VCaP (cell line): ENCODE data around the gene ITGAX.

Experiments
- H3K27ac ChIP-seq: fragments of 450-650 bp; 2 replicates; pipeline ENCODE4 v1.5.1; 2017
- CTCF ChIP-seq: fragments of 450-650 bp; conservative IDR thresholded peaks from 2 replicates; pipeline ENCODE4 v1.5.1; 2017; ENCODE audit warnings: mild to moderate bottlenecking, moderate library complexity

The ITGAX gene

GRCh38 chr16:31357324-31358109, 2.5 kb downstream of the ITGAX start:
- no peak for TF ChIP-seq CTCF
- H3K27ac ChIP-seq, result no peak overlapping the region

DNA sequence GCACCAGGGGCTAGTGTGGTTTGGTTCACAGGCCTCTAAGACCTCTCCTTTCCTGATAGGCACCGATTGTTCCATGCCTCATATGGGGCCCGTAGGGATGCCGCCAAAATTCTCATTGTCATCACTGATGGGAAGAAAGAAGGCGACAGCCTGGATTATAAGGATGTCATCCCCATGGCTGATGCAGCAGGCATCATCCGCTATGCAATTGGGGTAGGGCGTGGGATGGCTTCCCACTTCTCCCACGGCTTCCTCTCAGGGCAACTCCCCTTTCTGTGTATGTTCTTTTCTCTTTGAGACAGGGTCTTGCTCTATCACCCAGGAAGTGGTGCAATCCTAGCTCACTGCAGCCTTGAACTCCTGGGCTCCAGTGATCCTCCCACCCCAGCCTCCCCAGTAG, 5.3 kb downstream of the ITGAX start:
- TF ChIP-seq CTCF, result no peak
- H3K27ac ChIP-seq, result no peak overlapping the region

DNA sequence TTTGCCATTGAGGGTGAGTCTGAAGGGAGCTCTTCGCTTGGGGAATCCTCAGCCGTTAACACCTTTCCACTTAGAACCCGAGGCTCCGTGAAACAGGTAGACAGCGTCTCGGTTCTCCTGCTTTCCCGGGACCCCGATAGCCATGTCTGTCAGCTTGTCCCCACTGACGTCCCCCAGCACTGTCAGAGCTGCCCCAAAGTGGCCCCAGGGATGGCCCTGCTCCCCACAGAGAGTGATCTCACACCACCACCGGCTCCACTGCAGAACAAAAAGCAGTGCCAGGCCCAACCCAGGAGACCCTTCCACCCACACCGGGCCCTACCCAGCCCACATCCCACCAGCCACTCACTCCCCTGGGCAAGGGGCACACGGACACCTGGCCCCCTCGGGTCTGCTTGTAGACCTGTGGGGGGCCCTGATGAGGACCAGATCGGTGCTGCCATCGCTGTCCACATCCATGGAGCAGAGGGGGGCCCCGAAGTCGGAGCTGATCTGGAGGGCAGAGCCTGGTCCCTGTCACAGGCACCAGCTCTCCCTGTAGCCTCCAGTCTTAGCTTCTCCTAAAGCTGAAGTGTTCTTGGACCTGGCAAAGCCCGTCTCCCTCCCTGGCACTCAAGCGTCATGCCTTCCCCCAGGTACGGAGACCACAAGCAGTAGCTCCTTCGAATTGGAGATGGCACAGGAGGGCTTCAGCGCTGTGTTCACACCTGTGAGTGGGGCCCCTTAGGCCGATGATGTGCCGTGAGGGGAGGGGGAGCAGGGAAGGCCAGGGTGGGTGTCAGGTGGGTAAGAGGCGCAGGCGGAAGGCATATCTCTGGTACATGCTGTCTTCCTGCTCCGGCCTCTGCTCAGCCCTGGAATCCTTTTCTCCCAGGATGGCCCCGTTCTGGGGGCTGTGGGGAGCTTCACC, 6.5 kb downstream of the ITGAX start:
- TF ChIP-seq CTCF, result no peak
- H3K27ac ChIP-seq, result no peak overlapping the region

GRCh38 chr16:31362476-31363405, 7.8 kb downstream of the ITGAX start:
- no peak for TF ChIP-seq CTCF
- H3K27ac ChIP-seq, result no peak overlapping the region

DNA sequence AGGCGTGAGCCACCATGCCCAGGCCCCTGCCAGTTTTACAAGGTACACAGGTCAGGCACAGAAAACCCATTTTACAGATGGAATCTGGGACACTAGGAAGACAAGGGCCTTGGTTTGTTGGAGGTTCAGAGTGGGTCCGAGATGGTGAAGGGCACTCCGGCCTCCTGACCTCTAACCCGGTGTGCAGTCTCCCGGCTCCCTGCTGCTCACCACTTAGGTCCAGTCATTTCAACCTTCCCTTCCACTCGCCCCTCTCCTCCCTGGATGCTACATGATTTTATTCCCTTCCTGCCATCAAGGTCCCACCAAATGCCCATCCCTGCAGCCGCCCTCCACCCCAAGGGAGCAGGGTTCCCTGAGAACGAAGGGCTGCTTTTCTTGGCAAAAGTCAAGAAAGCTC, 8.7 kb downstream of the ITGAX start:
- TF ChIP-seq CTCF, result no peak
- no peak overlapping the region for H3K27ac ChIP-seq

DNA sequence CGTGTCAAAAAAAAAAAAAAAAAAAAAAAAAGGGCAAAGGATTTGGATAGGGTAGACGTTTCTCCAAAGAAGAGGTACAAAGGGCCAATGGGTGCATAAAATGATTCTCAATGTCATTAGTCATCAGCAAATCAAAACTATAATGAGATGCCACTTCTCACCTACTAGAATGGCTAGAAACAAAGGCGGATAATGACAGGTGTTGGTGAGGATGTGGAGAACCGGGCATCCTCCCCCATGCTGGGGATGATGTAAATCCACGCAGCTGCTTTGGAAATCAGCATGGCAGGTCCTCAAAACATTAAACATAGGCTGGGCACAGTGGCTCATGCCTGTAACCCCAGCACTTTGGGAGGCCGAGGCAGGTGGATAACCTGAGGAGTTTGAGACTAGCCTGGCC, 9.4 kb downstream of the ITGAX start:
- no peak for TF ChIP-seq CTCF
- H3K27ac ChIP-seq, result no peak overlapping the region
